GM19025 (cell line): ENCODE data around the gene FAM89A.
"Not testable (repeated sequence)": the region's sequence is repeated elsewhere in the genome, so short reads cannot be mapped to it uniquely, and the experiment has no call there.

ENCODE experiments used
- ATAC-seq: cut with Tn5 transposase; IDR thresholded peaks from one replicate; pipeline ENCODE4 v1.9.1; 2021; ENCODE audit warnings: mild to moderate bottlenecking, low read depth, moderate library complexity; ENCODE audit not compliant: unreplicated experiment

Gene FAM89A

GRCh38 chr1:231058416-231059109, 18.5 kb upstream of the FAM89A start:
- peak; percentile 49 for ATAC-seq

- no peak for ATAC-seq
Measured at GRCh38 chr1:231057410-231057809, 17.4 kb upstream of the FAM89A start.

GRCh38 chr1:231055271-231055670, 15.2 kb upstream of the FAM89A start:
- ATAC-seq = no peak

- ATAC-seq = peak; percentile 63
Measured at GRCh38 chr1:231053493-231054162, 13.6 kb upstream of the FAM89A start.

- ATAC-seq = no peak
Measured at GRCh38 chr1:231052777-231053176, 12.7 kb upstream of the FAM89A start.

GRCh38 chr1:231050932-231051331, 10.9 kb upstream of the FAM89A start:
- not testable (repeated sequence) for ATAC-seq

GRCh38 chr1:231050395-231050794, 10.3 kb upstream of the FAM89A start:
- no peak for ATAC-seq

GRCh38 chr1:231049121-231049979, 9.3 kb upstream of the FAM89A start:
- no peak for ATAC-seq

- not testable (repeated sequence) for ATAC-seq
Measured at GRCh38 chr1:231048419-231048818, 8.4 kb upstream of the FAM89A start.

GRCh38 chr1:231047529-231047928, 7.5 kb upstream of the FAM89A start:
- ATAC-seq = not testable (repeated sequence)

- no peak for ATAC-seq
Measured at GRCh38 chr1:231046730-231047395, 6.8 kb upstream of the FAM89A start.

- not testable (repeated sequence) for ATAC-seq
Measured at GRCh38 chr1:231045921-231046729, 6.1 kb upstream of the FAM89A start.

- no peak for ATAC-seq
Measured at GRCh38 chr1:231045286-231045685, 5.2 kb upstream of the FAM89A start.

GRCh38 chr1:231044588-231044987, 4.5 kb upstream of the FAM89A start:
- no peak for ATAC-seq

- no peak for ATAC-seq
Measured at GRCh38 chr1:231041719-231042261, 1.7 kb upstream of the FAM89A start.

GRCh38 chr1:231040800-231041718, 1.0 kb upstream of the FAM89A start:
- ATAC-seq = no peak

GRCh38 chr1:231039161-231040018, 664 bp downstream of the FAM89A start:
- ATAC-seq = peak; percentile 23
